DMS 273 (cell line): ENCODE results near the gene UQCRQ.

Experiments used
- DNase-seq: peaks from one replicate; lab custom pipeline; 2025; ENCODE audit not compliant: unreplicated experiment; lab: John Stamatoyannopoulos, UW

UQCRQ gene

DNA sequence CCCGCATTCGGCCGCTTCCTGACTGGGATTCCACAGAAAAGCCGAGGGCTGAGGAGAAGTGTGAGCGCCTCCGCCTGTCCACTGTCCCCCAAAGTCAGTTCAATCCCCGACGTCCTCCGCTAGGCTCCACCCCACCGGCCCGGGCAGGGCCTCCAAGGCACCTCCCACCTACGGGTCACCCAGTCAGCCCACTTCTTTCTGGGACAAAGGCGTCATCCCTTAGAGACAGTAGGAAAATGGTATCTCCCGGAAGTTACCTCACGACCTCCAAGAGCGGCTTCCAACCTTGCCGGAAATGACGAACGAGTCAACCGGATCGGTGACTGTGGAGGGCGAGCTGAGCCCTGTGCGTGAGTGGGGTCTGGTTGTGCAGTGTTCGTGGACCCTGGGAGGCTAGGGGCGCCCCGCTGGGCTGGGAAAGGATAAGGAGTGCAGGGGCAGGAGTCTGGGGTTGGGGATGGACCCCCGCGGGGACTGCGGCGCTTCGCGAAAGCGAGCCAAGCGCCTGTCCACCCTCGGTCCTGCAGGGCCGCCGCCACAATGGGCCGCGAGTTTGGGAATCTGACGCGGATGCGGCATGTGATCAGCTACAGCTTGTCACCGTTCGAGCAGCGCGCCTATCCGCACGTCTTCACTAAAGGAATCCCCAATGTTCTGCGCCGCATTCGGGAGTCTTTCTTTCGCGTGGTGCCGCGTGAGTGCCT, at the start of gene UQCRQ, which contains the start of gene GDF9:
Gene UQCRQ, plus strand, starts transcription at position 301 of the 704 bp plus-strand sequence. Its CDS starts 240 bp downstream, at position 541.
Gene GDF9, minus strand, starts transcription at position 128 of the 704 bp plus-strand sequence. CDS start 1,936 bp downstream, outside the sequence.
- peak; percentile 100 for DNase-seq

DNA sequence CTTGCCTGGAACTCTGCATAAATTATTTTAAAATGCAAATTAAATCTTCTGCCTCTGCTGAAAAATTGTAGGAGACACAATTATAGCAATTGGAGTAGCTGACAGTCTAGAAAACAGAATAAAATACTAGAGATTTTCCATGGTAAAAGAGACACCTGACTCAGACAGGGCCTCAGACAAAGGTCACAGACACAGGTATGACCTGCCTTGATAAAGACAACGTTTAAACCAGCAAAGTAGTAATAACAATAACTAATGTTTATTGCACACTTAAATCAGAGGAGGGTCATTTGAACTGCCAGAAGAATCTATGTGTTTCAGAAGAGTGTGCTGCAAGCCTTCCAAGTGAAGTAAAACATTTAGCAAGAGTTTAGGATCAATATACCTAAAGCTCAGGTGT, 49.4 kb upstream of the UQCRQ start:
- no peak for DNase-seq

DNA sequence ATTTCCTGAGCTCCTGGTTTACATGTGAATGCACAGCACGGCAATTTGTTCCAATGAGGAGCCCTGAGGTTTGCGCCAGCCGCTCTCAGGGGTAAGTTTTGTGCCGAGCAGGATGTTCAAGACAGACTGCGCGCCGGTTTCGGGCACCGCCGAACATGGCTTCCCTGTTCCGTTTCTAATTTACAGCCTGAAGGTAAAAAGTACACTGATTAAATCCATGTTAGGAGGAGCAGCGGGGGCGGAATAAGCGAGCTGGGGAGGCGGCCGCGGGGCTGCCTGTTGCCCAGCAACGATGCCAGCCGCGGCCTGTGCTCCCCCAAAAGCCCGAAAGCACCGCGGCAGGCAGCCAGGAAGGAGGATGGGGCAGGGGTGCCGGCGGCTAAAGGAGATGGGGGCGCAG, 47.0 kb upstream of the UQCRQ start:
- DNase-seq: no peak

- peak; percentile 97 for DNase-seq
Observed at GRCh38 chr5:132820162-132820754, 46.2 kb upstream of the UQCRQ start.

DNA sequence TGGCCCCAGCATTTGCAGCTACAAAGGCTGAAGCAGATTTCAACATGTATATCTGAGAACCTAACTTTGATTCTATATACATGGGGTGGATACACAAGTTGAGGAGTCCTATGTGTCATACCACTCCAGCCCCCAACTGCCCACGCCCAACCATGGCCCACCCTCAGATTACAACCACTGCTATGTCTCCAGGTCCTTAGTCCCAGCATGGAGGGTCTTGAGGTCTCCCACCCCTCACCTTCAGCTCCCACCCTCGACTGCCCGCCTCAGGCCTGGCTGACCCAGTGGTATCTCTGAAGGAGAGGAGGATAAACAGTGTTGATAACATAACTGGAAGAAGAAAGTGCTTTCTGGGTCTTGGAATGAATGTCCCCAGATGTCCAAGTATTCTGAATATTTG, 45.1 kb upstream of the UQCRQ start:
- no peak for DNase-seq

- peak; percentile 61 for DNase-seq
Observed at GRCh38 chr5:132821791-132822190, 44.7 kb upstream of the UQCRQ start.

DNA sequence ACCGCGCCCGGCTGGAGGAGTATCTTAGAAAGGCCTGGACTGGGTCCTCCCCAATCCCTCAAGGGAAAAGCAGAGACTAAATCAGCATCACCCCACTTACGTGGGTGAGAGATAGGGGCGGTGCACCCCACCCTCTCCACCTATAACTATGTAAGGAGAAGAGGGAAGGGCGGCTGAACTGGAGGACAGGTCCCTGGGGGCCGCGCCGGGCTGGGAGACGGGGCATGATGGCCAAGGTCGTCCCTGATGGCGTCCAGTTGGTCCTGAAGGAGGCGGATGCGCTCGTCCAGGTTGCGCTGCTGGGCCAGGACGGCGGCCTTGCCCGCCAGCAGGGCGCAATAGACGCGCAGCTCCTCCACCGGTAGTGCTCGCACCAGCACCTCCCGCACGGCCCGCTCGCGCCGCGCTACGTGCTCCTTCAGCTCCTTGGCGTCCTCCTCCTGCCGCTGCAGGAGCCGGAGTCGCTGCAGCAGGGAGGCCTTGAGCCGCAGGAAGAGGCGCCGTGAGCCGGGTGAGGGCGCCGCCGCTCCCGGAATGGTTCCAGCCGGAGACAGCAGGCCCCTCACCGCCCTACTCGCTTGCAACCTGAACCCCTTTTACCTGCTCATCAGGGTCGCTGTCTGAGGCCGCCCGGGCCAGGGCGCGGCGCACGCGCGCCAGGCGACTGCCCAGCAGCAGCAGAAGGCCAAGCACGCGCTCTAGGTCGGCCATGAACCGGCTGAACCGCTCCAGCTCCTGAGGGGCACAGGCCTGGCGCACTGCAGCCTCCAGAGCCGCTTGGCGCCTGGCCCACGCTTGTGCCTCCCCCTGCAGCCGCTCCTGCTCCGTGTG, 43.6 kb upstream of the UQCRQ start:
- DNase-seq: peak; percentile 70

DNA sequence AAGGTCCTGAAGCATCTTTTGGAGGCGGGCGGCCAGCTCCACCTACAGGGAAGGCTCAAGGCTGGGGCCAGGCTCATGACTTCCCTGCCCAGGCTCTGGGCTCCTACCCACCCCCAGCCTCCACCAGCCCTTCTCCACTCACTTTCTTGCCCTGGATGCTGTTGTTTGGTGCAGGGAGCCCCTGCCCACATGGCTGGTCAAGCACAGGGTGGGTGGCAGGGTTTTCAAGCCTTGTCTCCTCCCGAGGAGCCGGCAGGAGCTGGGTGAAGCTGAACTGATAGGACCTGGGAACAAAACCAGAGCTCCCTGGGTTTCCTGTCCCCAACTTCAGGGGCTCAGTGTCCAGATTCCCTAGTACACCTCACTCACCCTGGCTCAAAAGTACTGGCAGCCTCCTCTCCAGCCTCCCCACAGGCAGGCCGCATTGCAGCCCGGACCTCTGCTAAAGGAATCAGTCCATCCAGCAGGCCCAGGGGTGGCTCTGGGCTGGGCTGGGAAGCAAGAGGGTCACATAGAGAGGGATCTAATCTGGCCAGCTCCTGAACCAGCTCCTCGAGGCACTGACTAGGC, 42.9 kb upstream of the UQCRQ start:
- no peak for DNase-seq

- DNase-seq: no peak
Observed at GRCh38 chr5:132824426-132824825, 42.0 kb upstream of the UQCRQ start.

DNA sequence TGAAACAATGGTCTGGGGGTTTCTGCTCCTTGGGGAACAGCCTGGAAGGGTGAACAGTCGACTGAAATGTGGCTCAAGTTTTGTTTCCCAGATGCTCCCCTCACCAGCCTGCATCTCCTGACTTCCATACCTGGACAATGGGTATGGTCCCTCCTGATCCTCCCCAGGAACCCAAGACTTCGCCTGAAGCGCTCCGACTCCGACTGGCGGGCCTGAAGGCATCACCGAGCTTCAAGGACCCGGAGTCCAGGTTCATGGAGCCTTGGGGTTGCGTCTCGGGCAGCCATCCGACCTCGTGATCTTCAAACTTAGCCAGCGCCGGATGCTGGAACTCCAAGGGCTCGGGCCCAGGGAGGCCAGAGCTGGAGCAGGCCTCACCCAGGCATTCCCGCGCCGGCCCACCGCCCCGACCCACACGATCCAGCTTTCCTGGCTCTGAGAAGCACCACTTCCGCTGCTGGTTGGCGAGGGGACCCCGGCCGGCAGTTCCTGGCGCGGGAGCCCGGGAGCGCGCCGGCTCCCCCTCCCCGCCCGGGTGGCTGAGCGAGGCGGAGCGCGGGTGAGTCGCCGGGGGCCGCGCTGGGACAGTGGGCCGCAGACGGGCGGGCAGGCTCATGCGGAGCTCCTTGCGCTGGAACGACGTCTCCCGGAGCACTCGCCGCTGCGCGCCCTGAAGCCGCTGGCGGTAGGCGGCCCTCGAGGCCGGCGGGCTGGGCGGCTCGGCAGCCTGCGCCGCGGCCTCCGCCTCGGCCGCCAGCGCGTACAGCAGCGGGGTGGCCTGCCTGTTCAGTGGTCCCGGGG, 41.2 kb upstream of the UQCRQ start:
- DNase-seq: no peak

DNA sequence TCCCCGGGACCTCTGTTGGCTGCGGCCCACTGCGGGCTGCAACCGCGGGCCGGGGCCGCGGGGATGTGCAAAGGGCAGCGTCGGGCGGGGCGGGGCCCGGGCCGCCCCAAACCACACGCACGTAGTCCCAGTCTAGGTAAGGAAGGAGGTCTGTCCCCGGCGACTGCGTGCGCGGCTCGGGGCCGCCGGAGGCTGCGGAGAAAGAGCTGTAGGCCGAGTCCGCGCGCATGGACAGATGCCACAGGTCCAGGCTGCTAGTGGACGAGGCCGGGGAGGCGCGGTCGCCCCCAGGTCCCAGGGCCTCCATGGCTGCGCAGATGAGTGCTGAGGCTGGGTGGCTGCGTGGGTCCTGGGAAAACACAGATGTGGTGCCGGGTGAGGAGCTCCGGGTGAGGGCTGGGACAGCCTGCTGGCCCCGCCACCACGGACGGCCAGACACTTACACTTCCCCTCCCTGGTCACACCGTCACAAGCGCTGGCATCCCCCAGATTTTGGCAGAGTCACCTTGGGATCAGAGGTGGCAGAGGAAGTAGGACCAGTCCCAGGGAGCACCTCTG, 40.5 kb upstream of the UQCRQ start:
- DNase-seq: no peak

GRCh38 chr5:132826424-132827082, 39.9 kb upstream of the UQCRQ start:
- DNase-seq: no peak

DNA sequence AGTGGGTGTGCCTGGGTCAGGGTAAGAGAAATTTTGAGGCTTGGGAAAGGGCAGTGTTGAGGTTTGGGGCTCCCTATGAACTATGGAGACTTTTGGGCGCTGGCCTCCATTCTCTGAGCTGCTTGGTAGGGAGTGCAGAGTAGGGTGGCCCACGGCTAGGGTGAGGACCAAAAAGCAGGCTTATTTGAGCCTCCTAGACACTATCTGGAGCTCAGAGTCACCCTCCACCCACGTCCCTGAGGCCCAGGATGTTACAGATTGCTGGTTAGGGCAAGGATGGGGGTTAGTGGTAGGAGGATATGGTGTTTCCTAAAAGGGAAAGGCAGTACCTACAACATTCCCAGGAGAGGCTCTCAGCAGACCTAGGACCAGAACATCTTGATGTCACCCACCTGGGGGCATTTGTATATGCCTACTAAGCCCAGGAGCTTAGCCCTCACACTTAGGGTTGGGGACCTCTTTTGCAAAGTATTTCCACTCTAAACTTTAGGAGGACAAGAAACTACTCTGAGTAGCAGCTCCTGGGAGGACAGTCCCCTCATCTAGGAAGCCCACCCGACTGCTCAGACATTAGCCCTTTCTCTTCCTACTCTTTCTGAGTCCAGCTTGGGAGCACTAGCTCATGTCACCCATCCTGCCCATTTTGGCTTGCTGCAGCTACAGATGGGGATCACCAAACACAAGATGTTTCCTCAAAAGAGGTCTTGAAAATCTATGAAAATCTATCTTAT, 38.3 kb upstream of the UQCRQ start:
- DNase-seq: no peak

DNA sequence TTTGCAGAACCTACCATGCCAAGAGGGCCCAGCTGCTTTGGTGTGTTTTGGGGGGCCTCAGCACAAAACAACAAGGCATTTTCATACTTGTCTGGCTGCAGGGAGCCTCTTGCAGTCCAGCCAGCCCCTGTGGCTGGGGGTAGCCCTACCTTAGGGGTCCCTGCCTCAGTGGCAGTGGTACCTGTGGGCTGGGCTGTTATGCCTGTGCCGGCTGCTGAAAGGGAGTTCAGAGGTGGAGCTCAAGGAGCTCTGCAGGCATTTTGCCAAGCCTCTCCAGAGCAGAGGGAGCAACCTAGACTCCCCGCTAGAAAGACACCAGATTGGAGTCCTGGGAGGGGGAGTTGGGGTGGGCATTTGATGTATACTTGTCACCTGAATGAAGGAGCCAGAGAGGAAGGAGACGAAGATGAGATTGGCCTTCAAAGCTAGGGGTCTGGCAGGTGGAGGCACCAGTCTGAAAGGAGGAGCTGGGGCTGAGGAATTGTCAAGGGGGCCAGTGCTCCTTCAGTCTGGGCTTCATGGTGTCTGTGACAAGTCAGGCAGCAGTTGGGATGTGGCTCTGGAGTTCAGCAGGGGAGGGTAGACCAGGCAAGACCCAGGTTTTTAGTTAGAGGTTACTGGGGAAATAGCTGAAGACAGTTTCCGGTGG, 37.5 kb upstream of the UQCRQ start:
- peak; percentile 46 for DNase-seq

DNA sequence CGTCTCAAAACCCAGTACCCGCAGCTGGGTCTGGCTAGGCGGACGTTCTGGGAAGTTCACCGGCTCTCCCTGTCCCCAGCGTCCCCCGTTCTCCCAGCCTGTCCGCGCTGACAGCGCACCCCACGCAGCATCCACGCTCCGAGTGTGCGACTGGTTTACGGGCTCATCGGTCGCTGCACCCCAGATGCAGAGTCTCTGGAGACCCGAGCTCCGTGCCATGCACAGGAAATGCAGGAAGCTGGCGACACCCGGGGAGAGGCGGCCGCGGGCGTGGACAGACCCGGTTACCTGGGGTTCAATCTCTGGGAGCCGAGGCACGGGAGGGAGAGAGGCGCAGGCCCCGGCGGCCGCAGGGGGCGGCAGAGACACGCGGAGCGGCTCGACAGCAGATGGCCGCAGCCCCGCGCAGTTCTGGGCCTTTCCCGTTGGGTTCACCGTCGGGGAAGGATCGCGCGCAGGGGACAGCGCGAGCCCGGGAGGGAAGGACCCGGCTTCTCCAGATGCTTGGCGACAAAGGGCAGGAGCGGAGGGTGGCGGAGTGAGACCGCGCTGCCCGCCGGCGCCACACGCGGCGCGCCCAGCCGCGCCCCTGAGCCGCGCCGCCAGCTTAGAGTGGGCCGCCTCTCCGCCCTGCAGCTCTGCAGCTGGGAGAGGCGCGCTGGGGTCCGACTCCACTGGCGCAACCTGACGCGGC, 36.6 kb upstream of the UQCRQ start:
- DNase-seq: peak; percentile 90

DNA sequence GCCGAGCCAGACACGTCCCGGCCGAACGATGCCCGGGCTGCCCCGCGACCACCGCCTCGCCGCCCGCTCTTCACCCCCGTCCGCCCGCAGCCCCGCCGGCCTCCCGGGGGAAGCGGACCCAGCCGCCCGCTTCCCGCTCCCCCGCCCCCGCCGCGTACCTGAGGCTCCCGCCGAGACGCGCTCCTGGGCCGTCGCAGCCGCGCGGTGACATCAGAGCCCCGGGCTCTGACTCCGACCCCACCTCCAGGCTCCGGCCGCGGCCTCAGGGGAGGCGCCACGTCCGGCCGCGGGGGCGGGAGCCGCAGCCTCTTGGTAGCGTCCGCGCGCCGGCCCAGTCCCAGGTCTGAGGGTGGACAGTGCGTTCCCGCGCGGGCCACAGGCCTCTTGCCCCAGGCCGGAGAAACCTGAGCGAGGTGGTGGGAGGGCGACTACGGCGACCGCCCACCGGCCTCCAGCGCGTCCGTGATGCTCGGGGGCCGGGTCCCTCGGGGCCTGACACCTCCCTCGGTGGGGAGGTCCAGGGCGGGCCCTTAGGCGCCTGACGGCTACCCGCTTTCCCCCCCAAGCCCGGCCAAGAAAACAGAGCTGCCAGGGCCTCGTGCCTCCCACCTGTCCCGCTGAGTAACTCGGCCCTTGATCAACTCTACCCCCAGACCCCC, 35.9 kb upstream of the UQCRQ start, which contains the start of gene SHROOM1:
Gene SHROOM1, minus strand, starts transcription at position 212 of the 659 bp plus-strand sequence. CDS start 4,507 bp downstream, outside the sequence.
- DNase-seq: peak; percentile 70

DNA sequence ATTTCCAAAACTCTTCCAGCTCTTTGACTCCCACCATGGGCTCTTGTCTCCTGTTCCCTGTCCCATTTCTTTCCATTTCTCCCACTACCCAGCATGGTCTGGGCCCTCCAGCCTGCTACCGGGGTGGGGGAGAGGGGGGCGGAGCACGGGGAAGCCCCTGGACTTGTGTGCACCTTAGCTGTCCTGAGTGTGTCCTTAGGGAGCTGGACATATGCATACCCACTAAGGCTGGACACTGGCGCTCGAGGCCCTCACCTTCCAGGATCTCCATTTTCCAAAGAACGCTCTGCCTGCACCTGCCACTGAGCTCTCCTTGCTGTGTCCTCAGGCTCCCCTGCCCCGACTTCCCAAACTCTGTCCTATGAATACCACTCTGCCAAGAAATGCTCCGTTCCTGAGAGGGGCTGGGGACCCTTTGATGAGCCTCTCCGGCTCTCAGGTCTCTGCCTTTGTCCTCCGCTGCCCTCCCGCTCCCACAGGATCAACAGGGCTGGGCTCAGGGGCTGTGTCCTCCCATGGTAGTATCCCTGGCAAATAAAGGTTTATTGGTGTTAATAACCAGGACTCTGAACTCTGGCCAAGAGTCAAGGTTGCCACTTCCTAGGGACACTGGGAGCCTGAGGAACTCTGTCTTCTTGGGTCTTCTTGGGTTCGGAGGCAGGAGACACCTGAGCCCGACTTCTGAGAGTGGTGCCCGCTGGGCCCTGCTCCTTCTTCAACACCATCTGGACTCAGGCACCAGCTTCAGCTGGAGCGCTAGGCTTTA, 35.2 kb upstream of the UQCRQ start:
- DNase-seq: no peak
